Endothelial cell of umbilical vein (primary cell): ENCODE results near the gene PARD3B. TPM values are rescaled to one million over a fixed set of nuclear protein-coding genes. Genes with fewer than 3 reads are reported as not detected.

Experiments used
- BruUV-seq: library from RNA; stranded (reverse); fragments of 400-500 nt; replicated peaks from 2 replicates; lab custom pipeline; 2021; lab: Mats Ljungman, UMichigan
- CTCF ChIA-PET: fragments of 300-600, 350-600 bp; sonication (Branson Sonifier 250); formaldehyde crosslinking; loops from one replicate; lab custom pipeline; 2021; ENCODE audit warnings: antibody characterized with exemption, inconsistent platforms; lab: Charles Lee
- POLR2A ChIA-PET: fragments of 300-600, 350-600 bp; sonication (Branson Sonifier 250); formaldehyde crosslinking; loops from one replicate; lab custom pipeline; 2021; ENCODE audit warnings: antibody characterized with exemption, inconsistent platforms; lab: Charles Lee
- DNase-seq: peaks from one replicate; pipeline ENCODE4 v3.0.0-alpha.2; 2011; ENCODE audit warnings: low read depth, low spot score
- FAIRE-seq: peaks from 2 replicates; lab custom pipeline; 2011; peaks lifted over from hg19 to GRCh38; lab: Jason Lieb, UNC
- H2AFZ ChIP-seq: 2 replicates; pipeline ENCODE4 v1.6.0; 2012; ENCODE audit warnings: low read depth, low read length, control low read depth, inconsistent platforms
- H3K27ac ChIP-seq: 2 replicates; pipeline ENCODE4 v1.5.1; 2011; ENCODE audit warnings: low read depth, mild to moderate bottlenecking, control low read depth, low read length, moderate library complexity; ENCODE audit not compliant: insufficient read depth
- H3K27me3 ChIP-seq, 2 experiments: 2 replicates each; pipeline versions ENCODE4 v1.6.0 to v1.6.1; 2011; ENCODE audit warnings: low read length in 2 of 2, mixed read lengths in 1 of 2; ENCODE audit not compliant: control insufficient read depth in 2 of 2, insufficient read depth in 2 of 2
- H3K36me3 ChIP-seq, 2 experiments: 2 replicates in 1 of 2; 3 replicates in 1 of 2; pipeline ENCODE4 v1.5.1; 2011; ENCODE audit warnings: low read length in 2 of 2, mild to moderate bottlenecking in 1 of 2, moderate library complexity in 1 of 2; ENCODE audit not compliant: control insufficient read depth in 2 of 2, insufficient read depth in 2 of 2; ENCODE audit errors: extremely low read depth in 1 of 2
- H3K4me1 ChIP-seq: 3 replicates; pipeline ENCODE4 v1.5.1; 2011; ENCODE audit warnings: mild to moderate bottlenecking, low read length; ENCODE audit not compliant: control insufficient read depth, insufficient read depth; ENCODE audit errors: extremely low read depth
- H3K4me2 ChIP-seq: 2 replicates; pipeline ENCODE4 v1.6.1; 2011; ENCODE audit warnings: low read length, control low read depth, mixed read lengths; ENCODE audit not compliant: insufficient read depth
- H3K4me3 ChIP-seq, 3 experiments: fragments of 200-600 bp in 1 of 3; sonication (generic), shearing (Covaris generic) in 1 of 3; replicated peaks in 1 of 3; 2 replicates each; pipeline ENCODE4 v1.5.1; 2011 to 2016; ENCODE audit warnings: control low read depth in 3 of 3, low read length in 3 of 3, mild to moderate bottlenecking in 2 of 3, inconsistent platforms in 1 of 3, low read depth in 1 of 3, moderate library complexity in 1 of 3; ENCODE audit not compliant: insufficient read depth in 1 of 3
- H3K79me2 ChIP-seq: 2 replicates; pipeline ENCODE4 v1.6.0; 2012; ENCODE audit warnings: low read length, inconsistent platforms; ENCODE audit not compliant: control insufficient read depth, insufficient read depth
- H3K9ac ChIP-seq: replicated peaks from 2 replicates; pipeline ENCODE3; 2011; ENCODE audit warnings: low read length, control low read depth; ENCODE audit not compliant: insufficient read depth; ENCODE audit errors: extremely low read depth
- H3K9me1 ChIP-seq: replicated peaks from 3 replicates; pipeline ENCODE4 v1.6.0; 2011; ENCODE audit warnings: mild to moderate bottlenecking, low read length; ENCODE audit not compliant: control insufficient read depth, insufficient read depth; ENCODE audit errors: extremely low read depth
- H3K9me3 ChIP-seq: replicated peaks from 2 replicates; pipeline ENCODE4 v1.5.1; 2012; ENCODE audit warnings: low read length, inconsistent platforms; ENCODE audit not compliant: control insufficient read depth, insufficient read depth
- H4K20me1 ChIP-seq: replicated peaks from 2 replicates; pipeline ENCODE3; 2011; ENCODE audit warnings: mild to moderate bottlenecking, low read length; ENCODE audit not compliant: control insufficient read depth, insufficient read depth; ENCODE audit errors: extremely low read depth
- EZH2 ChIP-seq: IDR thresholded peaks from 2 replicates; pipeline ENCODE4 v1.6.1; 2012; ENCODE audit warnings: borderline replicate concordance, low read depth, mild to moderate bottlenecking, moderate library complexity, low read length, inconsistent platforms; ENCODE audit not compliant: severe bottlenecking
- FOS ChIP-seq: IDR thresholded peaks from 2 replicates; pipeline ENCODE4 v1.6.1; 2011; ENCODE audit warnings: mild to moderate bottlenecking, low read length, moderate library complexity, borderline replicate concordance; ENCODE audit not compliant: insufficient read depth
- GATA2 ChIP-seq: IDR thresholded peaks from 2 replicates; pipeline ENCODE4 v1.7.0; 2011; ENCODE audit warnings: low read depth, mild to moderate bottlenecking, moderate library complexity, mixed read lengths, low read length; ENCODE audit not compliant: insufficient read length, insufficient read depth
- JUN ChIP-seq: IDR thresholded peaks from 2 replicates; pipeline ENCODE4 v1.6.1; 2011; ENCODE audit warnings: borderline replicate concordance, low read depth; ENCODE audit not compliant: insufficient read length, insufficient read depth
- MYC ChIP-seq: IDR thresholded peaks from one replicate; pipeline ENCODE4 v1.6.1; 2011; ENCODE audit warnings: mild to moderate bottlenecking, low read depth, low read length
- POLR2A ChIP-seq: IDR thresholded peaks from 2 replicates; pipeline ENCODE4 v1.6.1; 2012; ENCODE audit warnings: low read depth, mild to moderate bottlenecking, control low read depth, low read length
- POLR2AphosphoS5 ChIP-seq: IDR thresholded peaks from 2 replicates; pipeline ENCODE4 v1.6.1; 2012; ENCODE audit warnings: low read depth, mild to moderate bottlenecking, control low read depth, low read length, moderate library complexity; ENCODE audit not compliant: insufficient read depth
- dilution Hi-C: fragments of 300-500 bp; cut with MboI; formaldehyde crosslinking; loops from one replicate; pipeline ENCODE4 v1.15.0; 2019; ENCODE audit warnings: low sequenced_read_pairs; ENCODE audit not compliant: extremely low pct_ligation_motif_present
- intact Hi-C: fragments of 100-400 bp; cut with micrococcal nuclease; formaldehyde crosslinking; loops from one replicate; pipeline ENCODE4 v1.10.0; 2022
- polyA plus RNA-seq, 4 experiments: library from polyadenylated mRNA; depleted of rRNA in 3 of 4; stranded (reverse) in 3 of 4; unstranded in 1 of 4; fragments of >200 nt; gene quantifications; 2 replicates each; pipeline versions ENCODE4 v1.2.1 to v1.2.3, GENCODE V29; 2011 to 2012; ENCODE audit warnings: missing spikeins in 1 of 4
- total RNA-seq: library from RNA; stranded (reverse); gene quantifications from 2 replicates; pipeline ENCODE4 v1.2.3, GENCODE V29; 2021
- TF ChIP-seq, protein P1 (sequence below), 2 donors: IDR thresholded peaks; 1 replicate in 1 of 2; 2 replicates in 1 of 2; pipeline ENCODE4 v1.5.1; 2011; ENCODE audit warnings: low read length in 2 of 2, mild to moderate bottlenecking in 2 of 2, moderate library complexity in 2 of 2, control low read depth in 1 of 2, inconsistent platforms in 1 of 2, low read depth in 1 of 2; ENCODE audit not compliant: insufficient read depth in 1 of 2; ENCODE audit errors: extremely low read depth in 1 of 2
- TF ChIP-seq, protein P2 (sequence below): IDR thresholded peaks from 2 replicates; pipeline ENCODE4 v1.6.1; 2011; ENCODE audit not compliant: insufficient read depth, insufficient read length

The PARD3B gene
- total and polyA plus RNA-seq, 2 donors (not counting 3 experiments of a cell fraction or from before 2014, with no cell fraction given) = 2.2 to 30.9 TPM

DNA sequence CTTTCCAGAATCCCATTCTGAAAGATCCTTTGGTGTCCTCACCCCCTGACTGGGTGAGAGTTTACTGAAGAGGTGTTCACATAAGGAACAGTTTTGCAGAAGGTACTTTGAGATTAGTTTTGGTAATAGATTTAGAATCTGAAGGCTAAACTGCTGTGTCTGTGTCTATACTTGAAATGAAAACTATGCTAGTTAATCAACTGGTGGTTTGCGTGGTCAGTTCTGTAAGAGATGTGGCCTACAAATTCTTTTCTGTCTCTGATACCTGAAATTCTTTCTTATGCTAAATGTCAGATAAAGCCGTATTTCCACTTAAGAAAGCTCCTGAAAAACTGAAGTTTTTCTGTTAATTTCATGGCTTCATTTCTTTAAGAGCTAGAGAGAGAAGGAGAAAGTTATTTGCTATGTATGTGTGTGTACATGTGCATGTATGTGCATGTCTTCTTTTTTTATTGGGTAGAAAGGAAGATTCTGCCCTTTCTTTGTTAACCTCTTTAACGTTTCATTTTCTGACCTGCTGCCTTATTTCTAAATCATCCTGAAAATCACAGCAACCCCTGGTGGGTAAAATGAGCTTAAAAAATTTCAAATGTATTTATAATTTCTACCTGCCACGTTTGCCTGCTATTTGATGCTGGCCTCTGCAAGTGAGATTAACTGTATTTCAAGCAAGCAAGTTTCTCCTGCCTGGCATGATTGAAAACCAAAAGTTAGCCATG lies 585.0 kb downstream of the PARD3B start:
- intact Hi-C loops (loop anchor here (5.0 kb wide), 1 partner anchor 678 kb away; no protein-coding TSS in a partner anchor), dilution Hi-C loops (no loop called here)
- no TSS peak for BruUV-seq
- H3K9me1 ChIP-seq = no peaks in the 10 kb centered on the region
- no peak overlapping the region for H3K27ac ChIP-seq
- H3K4me2 ChIP-seq = no peak overlapping the region
- no peak overlapping the region for H3K4me3 ChIP-seq
- no peaks in the 10 kb centered on the region for H3K36me3 ChIP-seq
- H3K27me3 ChIP-seq = no peaks in the 10 kb centered on the region
- no peak overlapping the region for H2AFZ ChIP-seq
- no peak overlapping the region for H3K9ac ChIP-seq
- no peaks in the 10 kb centered on the region for H3K9me3 ChIP-seq
- CTCF ChIA-PET = interaction anchor here (0.7 to 1.9 kb wide), 4 partner anchors 11 to 870 kb away, joined by 3 to 6 read pairs (median 4); no protein-coding TSS in a partner anchor
- H3K79me2 ChIP-seq = no peaks in the 10 kb centered on the region
- POLR2A ChIA-PET = no interaction called here
- DNase-seq = no peak
- peaks cover 4% of the 10 kb centered on the region for H3K4me1 ChIP-seq
- H4K20me1 ChIP-seq = no peaks in the 10 kb centered on the region
- FAIRE-seq = no peak
- TF ChIP-seq, protein P1, sequence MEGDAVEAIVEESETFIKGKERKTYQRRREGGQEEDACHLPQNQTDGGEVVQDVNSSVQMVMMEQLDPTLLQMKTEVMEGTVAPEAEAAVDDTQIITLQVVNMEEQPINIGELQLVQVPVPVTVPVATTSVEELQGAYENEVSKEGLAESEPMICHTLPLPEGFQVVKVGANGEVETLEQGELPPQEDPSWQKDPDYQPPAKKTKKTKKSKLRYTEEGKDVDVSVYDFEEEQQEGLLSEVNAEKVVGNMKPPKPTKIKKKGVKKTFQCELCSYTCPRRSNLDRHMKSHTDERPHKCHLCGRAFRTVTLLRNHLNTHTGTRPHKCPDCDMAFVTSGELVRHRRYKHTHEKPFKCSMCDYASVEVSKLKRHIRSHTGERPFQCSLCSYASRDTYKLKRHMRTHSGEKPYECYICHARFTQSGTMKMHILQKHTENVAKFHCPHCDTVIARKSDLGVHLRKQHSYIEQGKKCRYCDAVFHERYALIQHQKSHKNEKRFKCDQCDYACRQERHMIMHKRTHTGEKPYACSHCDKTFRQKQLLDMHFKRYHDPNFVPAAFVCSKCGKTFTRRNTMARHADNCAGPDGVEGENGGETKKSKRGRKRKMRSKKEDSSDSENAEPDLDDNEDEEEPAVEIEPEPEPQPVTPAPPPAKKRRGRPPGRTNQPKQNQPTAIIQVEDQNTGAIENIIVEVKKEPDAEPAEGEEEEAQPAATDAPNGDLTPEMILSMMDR (IDR thresholded peaks at IDR 0.05; ENCODE audit: extremely low read depth in 1 of 2, insufficient read depth in 1 of 2, low read depth in 1 of 2, low read length in 2 of 2) = no peak
- TF ChIP-seq GATA2 = no peak

DNA sequence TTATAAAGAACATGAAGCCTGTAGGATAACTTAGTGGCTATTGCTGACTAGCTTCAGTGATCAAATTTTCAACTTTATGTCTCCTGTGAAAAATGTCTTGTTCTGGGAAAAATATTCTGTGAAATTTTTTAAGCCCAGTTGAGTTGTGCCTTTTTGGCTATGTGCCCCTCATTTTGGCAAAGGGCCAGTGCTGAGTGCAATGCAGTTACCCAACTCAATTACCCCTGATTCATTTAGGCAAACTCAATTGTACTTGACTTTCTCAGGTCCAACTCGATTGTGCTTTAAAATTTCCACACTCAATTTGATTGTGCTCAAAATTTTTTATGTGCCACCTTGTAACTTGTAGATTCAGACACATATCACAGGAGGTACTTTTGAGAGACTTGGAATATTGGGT lies 588.3 kb downstream of the PARD3B start:
- BruUV-seq = no TSS peak
- TF ChIP-seq, protein P2, sequence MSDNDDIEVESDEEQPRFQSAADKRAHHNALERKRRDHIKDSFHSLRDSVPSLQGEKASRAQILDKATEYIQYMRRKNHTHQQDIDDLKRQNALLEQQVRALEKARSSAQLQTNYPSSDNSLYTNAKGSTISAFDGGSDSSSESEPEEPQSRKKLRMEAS = no peak
- no peak for TF ChIP-seq MYC
- TF ChIP-seq POLR2A = no peak
- TF ChIP-seq GATA2 = no peak
- no peak for TF ChIP-seq EZH2
- TF ChIP-seq FOS = no peak
- no peak for TF ChIP-seq POLR2AphosphoS5
- no peak for TF ChIP-seq JUN
- TF ChIP-seq, protein P1 (IDR thresholded peaks at IDR 0.05; ENCODE audit: extremely low read depth in 1 of 2, insufficient read depth in 1 of 2, low read depth in 1 of 2, low read length in 2 of 2) = no peak
- H4K20me1 ChIP-seq = no peaks in the 10 kb centered on the region
- no peaks in the 10 kb centered on the region for H3K9me1 ChIP-seq
- no peak overlapping the region for H3K4me3 ChIP-seq
- no peaks in the 10 kb centered on the region for H3K36me3 ChIP-seq
- peaks cover 4% of the 10 kb centered on the region for H3K4me1 ChIP-seq
- DNase-seq (no peak), FAIRE-seq (no peak)
- ChIA-PET POLR2A (no interaction called here), CTCF (no interaction called here)
- no peaks in the 10 kb centered on the region for H3K27me3 ChIP-seq
- H2AFZ ChIP-seq = no peak overlapping the region
- H3K27ac ChIP-seq = no peak overlapping the region
- H3K9ac ChIP-seq = no peak overlapping the region
- no peaks in the 10 kb centered on the region for H3K79me2 ChIP-seq
- no peak overlapping the region for H3K4me2 ChIP-seq
- H3K9me3 ChIP-seq = no peaks in the 10 kb centered on the region
- intact Hi-C loops = loop anchor here (5.0 kb wide), 1 partner anchor 681 kb away; no protein-coding TSS in a partner anchor
- dilution Hi-C loops = no loop called here
